ENCODE measurements around the gene RPL4. TPM values are rescaled to one million over a fixed set of nuclear protein-coding genes. Genes with fewer than 3 reads are reported as not detected.

RPL4 gene
- polyA plus RNA-seq, 1 experiment: 5,001 TPM

DNA sequence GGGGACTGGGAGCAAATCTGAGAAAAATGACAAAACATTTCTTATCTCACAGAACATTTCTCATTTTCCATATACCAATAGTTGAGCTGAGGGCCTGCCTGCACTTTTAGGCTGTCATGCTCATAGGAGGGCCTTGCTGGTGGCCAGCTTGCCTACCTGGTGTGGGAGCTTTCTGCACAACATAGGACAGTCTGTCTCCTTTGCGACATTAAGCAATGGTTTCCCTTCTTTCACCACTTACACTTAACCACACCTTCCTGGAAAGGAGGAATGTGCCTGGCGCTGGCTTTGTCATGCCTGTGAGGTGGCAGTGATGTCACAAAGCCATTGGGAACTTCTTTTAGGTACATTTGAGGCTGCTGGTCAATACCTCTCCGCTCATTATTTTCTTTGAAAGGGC, 12.8 kb downstream of the RPL4 start:
- TF ChIP-seq, protein P1, sequence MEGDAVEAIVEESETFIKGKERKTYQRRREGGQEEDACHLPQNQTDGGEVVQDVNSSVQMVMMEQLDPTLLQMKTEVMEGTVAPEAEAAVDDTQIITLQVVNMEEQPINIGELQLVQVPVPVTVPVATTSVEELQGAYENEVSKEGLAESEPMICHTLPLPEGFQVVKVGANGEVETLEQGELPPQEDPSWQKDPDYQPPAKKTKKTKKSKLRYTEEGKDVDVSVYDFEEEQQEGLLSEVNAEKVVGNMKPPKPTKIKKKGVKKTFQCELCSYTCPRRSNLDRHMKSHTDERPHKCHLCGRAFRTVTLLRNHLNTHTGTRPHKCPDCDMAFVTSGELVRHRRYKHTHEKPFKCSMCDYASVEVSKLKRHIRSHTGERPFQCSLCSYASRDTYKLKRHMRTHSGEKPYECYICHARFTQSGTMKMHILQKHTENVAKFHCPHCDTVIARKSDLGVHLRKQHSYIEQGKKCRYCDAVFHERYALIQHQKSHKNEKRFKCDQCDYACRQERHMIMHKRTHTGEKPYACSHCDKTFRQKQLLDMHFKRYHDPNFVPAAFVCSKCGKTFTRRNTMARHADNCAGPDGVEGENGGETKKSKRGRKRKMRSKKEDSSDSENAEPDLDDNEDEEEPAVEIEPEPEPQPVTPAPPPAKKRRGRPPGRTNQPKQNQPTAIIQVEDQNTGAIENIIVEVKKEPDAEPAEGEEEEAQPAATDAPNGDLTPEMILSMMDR (IDR thresholded peaks at IDR 0.05; ENCODE audit: low read depth, low read length): no peak
- ChIA-PET CTCF (interaction anchor here (0.7 kb wide), 1 partner anchor 17 kb away, joined by 3 read pairs; no protein-coding TSS in a partner anchor), POLR2A (interaction anchor here (0.5 to 0.9 kb wide), 2 partner anchors 20 to 215 kb away, joined by 3 to 5 read pairs; no protein-coding TSS in a partner anchor)
- no peak overlapping the region for H3K4me3 ChIP-seq (ENCODE audit: low read depth, low read length)
- DNase-seq (ENCODE audit: low read depth, low spot score): no peak
- H3K27me3 ChIP-seq (ENCODE audit: control insufficient read depth, insufficient read depth, low read length): no peaks in the 10 kb centered on the region
- no peak overlapping the region for H3K27ac ChIP-seq (ENCODE audit: low read depth, low read length)
- no peaks in the 10 kb centered on the region for H3K9me3 ChIP-seq (ENCODE audit: control insufficient read depth, insufficient read depth, low read length)

DNA sequence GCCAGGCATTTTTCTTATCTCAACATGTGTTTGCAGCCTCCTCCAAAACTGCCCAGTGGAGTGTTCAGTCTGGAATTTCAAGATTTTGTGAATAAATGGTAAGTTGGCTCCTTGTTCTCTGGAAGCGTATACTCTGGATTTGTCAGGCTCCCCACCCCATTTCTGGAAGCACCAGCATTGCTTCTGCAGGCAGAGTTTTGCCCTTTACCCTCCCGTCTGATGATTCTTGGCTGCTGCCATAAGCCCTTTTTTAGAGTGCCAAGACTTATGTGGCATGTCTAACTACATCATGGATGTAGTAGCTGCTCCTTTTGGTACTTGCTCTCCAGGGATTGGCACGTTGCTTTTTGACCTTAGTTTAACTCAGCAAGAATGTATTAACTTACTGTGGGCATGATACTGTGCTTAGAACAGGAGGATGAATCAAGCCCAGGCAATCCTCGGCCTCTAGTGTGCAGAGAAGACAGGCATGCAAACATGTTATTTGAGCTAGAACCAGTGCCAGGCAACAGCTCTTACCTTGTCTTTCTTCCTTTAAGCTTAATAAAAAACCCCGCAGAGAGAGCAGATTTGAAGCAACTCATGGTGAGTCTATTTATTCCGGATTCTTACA, 15.4 kb downstream of the RPL4 start:
- CTCF ChIA-PET: interaction anchor here (2.1 kb wide), 1 partner anchor 8 kb away, joined by 9 read pairs; the partner anchor contains the start of gene SNAPC5
- DNase-seq (ENCODE audit: low read depth, low spot score): no peak
- no peaks in the 10 kb centered on the region for H3K9me3 ChIP-seq (ENCODE audit: control insufficient read depth, insufficient read depth, low read length)
- TF ChIP-seq, protein P1 (IDR thresholded peaks at IDR 0.05; ENCODE audit: low read depth, low read length): no peak
- H3K4me3 ChIP-seq (ENCODE audit: low read depth, low read length): no peak overlapping the region
- no peak overlapping the region for H3K27ac ChIP-seq (ENCODE audit: low read depth, low read length)
- no peaks in the 10 kb centered on the region for H3K27me3 ChIP-seq (ENCODE audit: control insufficient read depth, insufficient read depth, low read length)
- POLR2A ChIA-PET: no interaction called here

DNA sequence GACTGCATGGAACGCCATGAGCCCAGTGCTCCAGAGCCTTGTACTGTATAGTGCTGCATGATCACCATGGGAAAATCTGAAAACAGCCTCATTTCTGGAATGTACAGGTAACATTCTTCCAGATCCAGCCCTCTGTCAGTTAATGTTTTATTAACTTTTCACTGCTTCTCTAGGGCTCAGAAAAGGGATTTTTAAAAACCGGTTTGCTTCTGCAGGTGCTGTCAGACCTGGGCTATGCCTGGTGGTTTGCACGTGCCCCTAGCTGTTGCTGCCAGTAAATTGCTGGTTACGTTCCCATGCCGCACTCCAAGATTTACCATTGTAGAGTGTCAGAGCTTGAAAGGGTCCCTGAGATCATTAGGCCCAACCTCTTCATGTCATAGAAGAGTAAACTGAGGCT, 16.1 kb downstream of the RPL4 start:
- TF ChIP-seq, protein P1 (IDR thresholded peaks at IDR 0.05; ENCODE audit: low read depth, low read length): no peak
- no peaks in the 10 kb centered on the region for H3K27me3 ChIP-seq (ENCODE audit: control insufficient read depth, insufficient read depth, low read length)
- H3K9me3 ChIP-seq (ENCODE audit: control insufficient read depth, insufficient read depth, low read length): no peaks in the 10 kb centered on the region
- ChIA-PET POLR2A (no interaction called here), CTCF (interaction anchor here (2.1 kb wide), 1 partner anchor 9 kb away, joined by 9 read pairs; the partner anchor contains the start of gene SNAPC5)
- no peak overlapping the region for H3K27ac ChIP-seq (ENCODE audit: low read depth, low read length)
- H3K4me3 ChIP-seq (ENCODE audit: low read depth, low read length): no peak overlapping the region
- no peak for DNase-seq (ENCODE audit: low read depth, low spot score)

DNA sequence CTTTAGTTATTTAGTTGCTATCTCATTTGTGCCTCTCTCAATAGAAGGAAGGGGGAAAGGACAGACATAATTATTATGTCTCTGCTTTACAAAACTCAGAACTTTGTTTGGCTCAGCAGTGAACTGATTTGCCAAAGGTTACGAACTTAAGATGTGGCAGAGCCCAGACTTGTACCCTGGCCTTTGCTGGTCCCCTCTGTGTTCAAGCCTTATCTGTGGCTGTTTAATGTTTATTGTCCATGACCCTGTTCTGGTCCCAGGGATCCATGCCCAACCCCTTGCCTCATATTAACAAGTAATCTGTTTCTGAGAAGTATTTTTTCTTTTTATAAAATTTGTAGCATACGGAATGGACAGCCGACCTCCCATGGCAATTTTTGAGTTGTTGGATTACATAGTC, 17.8 kb downstream of the RPL4 start:
- ChIA-PET POLR2A (no interaction called here), CTCF (interaction anchor here (1.0 to 1.1 kb wide), 2 partner anchors 11 to 132 kb away, joined by 3 to 9 read pairs; no protein-coding TSS in a partner anchor)
- TF ChIP-seq, protein P1 (IDR thresholded peaks at IDR 0.05; ENCODE audit: low read depth, low read length): no peak
- Histone ChIP-seq H3K9me3 (ENCODE audit: control insufficient read depth, insufficient read depth, low read length) (no peaks in the 10 kb centered on the region), H3K27me3 (ENCODE audit: control insufficient read depth, insufficient read depth, low read length) (no peaks in the 10 kb centered on the region), H3K4me3 (ENCODE audit: low read depth, low read length) (no peak overlapping the region), H3K27ac (ENCODE audit: low read depth, low read length) (no peak overlapping the region)
- DNase-seq (ENCODE audit: low read depth, low spot score): no peak

DNA sequence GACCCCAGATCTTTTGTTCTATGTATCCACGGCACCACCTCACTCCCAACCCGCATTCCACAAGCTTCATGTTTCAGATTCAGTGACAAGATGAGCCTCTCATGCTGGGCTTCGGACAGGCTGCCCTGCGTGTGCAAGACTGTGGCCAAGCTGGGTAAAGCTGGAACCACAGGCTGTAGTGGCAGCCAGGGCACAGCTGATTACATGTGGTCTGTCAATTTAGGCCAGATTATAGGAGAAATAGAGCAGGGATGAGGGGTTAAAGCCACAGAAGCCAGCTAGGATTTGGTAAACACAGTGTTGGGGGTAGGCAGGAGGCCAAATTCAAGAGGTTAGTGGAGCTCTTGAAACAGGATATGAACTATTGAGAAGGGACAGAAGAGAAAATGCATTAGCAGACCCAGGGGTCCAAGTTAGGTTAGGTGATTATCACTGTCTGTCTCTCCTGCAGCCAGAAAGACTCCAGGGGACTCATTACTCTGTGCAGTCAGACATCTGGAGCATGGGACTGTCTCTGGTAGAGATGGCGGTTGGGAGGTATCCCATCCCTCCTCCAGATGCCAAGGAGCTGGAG, 20.0 kb downstream of the RPL4 start:
- TF ChIP-seq, protein P1 (IDR thresholded peaks at IDR 0.05; ENCODE audit: low read depth, low read length): no peak
- CTCF ChIA-PET: interaction anchor here (0.6 to 1.2 kb wide), 2 partner anchors 14 to 128 kb away, joined by 3 to 8 read pairs; partner anchors contain the start of gene TIPIN
- Histone ChIP-seq H3K27me3 (ENCODE audit: control insufficient read depth, insufficient read depth, low read length) (no peaks in the 10 kb centered on the region), H3K4me3 (ENCODE audit: low read depth, low read length) (no peak overlapping the region), H3K9me3 (ENCODE audit: control insufficient read depth, insufficient read depth, low read length) (no peaks in the 10 kb centered on the region), H3K27ac (ENCODE audit: low read depth, low read length) (no peak overlapping the region)
- no peak for DNase-seq (ENCODE audit: low read depth, low spot score)
- POLR2A ChIA-PET: interaction anchor here (0.9 kb wide), 1 partner anchor 97 kb away, joined by 3 read pairs; no protein-coding TSS in a partner anchor

Data from AG04450 (cell line).